Keratinocyte (primary cell): ENCODE measurements around the gene ANKFN1. TPM values are rescaled to one million over a fixed set of nuclear protein-coding genes. Genes with fewer than 3 reads are reported as not detected.

ENCODE experiments used
- DNase-seq: peaks from one replicate; pipeline ENCODE4 v3.0.0-alpha.2; 2011; ENCODE audit warnings: low read depth, missing footprints, low spot score
- FAIRE-seq: peaks from 2 replicates; lab custom pipeline; 2011; peaks lifted over from hg19 to GRCh38; lab: Jason Lieb, UNC
- H2AFZ ChIP-seq: 2 replicates; pipeline ENCODE4 v1.6.0; 2012; ENCODE audit warnings: low read length, control low read depth, inconsistent platforms; ENCODE audit not compliant: control insufficient read depth
- H3K27ac ChIP-seq: 2 replicates; pipeline ENCODE4 v1.5.1; 2011; ENCODE audit warnings: low read length; ENCODE audit not compliant: control insufficient read depth, insufficient read depth
- H3K27me3 ChIP-seq: 3 replicates; pipeline ENCODE4 v1.6.0; 2011; ENCODE audit warnings: low read length; ENCODE audit not compliant: control insufficient read depth, insufficient read depth; ENCODE audit errors: extremely low read depth
- H3K36me3 ChIP-seq, 2 experiments: 2 replicates in 1 of 2; 3 replicates in 1 of 2; pipeline ENCODE4 v1.5.1; 2011; ENCODE audit warnings: low read length in 2 of 2, mild to moderate bottlenecking in 1 of 2; ENCODE audit not compliant: control insufficient read depth in 2 of 2, insufficient read depth in 2 of 2; ENCODE audit errors: extremely low read depth in 1 of 2
- H3K4me1 ChIP-seq: 3 replicates; pipeline ENCODE4 v1.5.1; 2011; ENCODE audit warnings: low read length; ENCODE audit not compliant: control insufficient read depth, insufficient read depth; ENCODE audit errors: extremely low read depth
- H3K4me2 ChIP-seq: 3 replicates; pipeline ENCODE4 v1.6.0; 2011; ENCODE audit warnings: low read depth, low read length; ENCODE audit not compliant: control insufficient read depth, insufficient read depth; ENCODE audit errors: extremely low read depth
- H3K4me3 ChIP-seq, 3 experiments: fragments of 200-600 bp in 1 of 3; sonication (generic) in 1 of 3; 2 replicates in 2 of 3; 3 replicates in 1 of 3; pipeline ENCODE4 v1.5.1; 2011 to 2016; ENCODE audit warnings: low read length in 3 of 3, mild to moderate bottlenecking in 3 of 3, control low read depth in 2 of 3, inconsistent platforms in 1 of 3, low read depth in 1 of 3, mixed read lengths in 1 of 3, mixed run types in 1 of 3, moderate library complexity in 1 of 3; ENCODE audit not compliant: control insufficient read depth in 2 of 3, insufficient read depth in 2 of 3; ENCODE audit errors: extremely low read depth in 1 of 3
- H3K79me2 ChIP-seq: 2 replicates; pipeline ENCODE4 v1.6.0; 2012; ENCODE audit warnings: low read length; ENCODE audit not compliant: control insufficient read depth, insufficient read depth
- H3K9ac ChIP-seq: 3 replicates; pipeline ENCODE4 v1.6.0; 2011; ENCODE audit warnings: low read length; ENCODE audit not compliant: control insufficient read depth, insufficient read depth; ENCODE audit errors: extremely low read depth
- H3K9me1 ChIP-seq: 3 replicates; pipeline ENCODE4 v1.6.0; 2011; ENCODE audit warnings: low read length; ENCODE audit not compliant: control insufficient read depth, insufficient read depth; ENCODE audit errors: extremely low read depth
- H3K9me3 ChIP-seq: 2 replicates; pipeline ENCODE4 v1.5.1; 2012; ENCODE audit warnings: low read depth, low read length; ENCODE audit not compliant: control insufficient read depth
- H4K20me1 ChIP-seq: 3 replicates; pipeline ENCODE4 v1.6.0; 2011; ENCODE audit warnings: low read length; ENCODE audit not compliant: control insufficient read depth, insufficient read depth; ENCODE audit errors: extremely low read depth
- CTCF ChIP-seq, 3 experiments: IDR thresholded peaks in 1 of 3; conservative IDR thresholded peaks in 1 of 3; optimal IDR thresholded peaks in 1 of 3; 2 replicates in 2 of 3; 3 replicates in 1 of 3; pipeline versions ENCODE3 to v1.5.1; 2011; ENCODE audit warnings: low read length in 3 of 3, mild to moderate bottlenecking in 3 of 3, moderate library complexity in 2 of 3, control low read depth in 1 of 3, inconsistent platforms in 1 of 3; ENCODE audit not compliant: insufficient read depth in 2 of 3; ENCODE audit errors: extremely low read depth in 1 of 3
- EZH2 ChIP-seq: IDR thresholded peaks from one replicate; pipeline ENCODE4 v1.6.1; 2012; ENCODE audit warnings: inconsistent platforms, mild to moderate bottlenecking, low read length, moderate library complexity
- dilution Hi-C: fragments of 300-500 bp; cut with MboI; formaldehyde crosslinking; loops from one replicate; pipeline ENCODE4 v1.7.0; 2020; ENCODE audit warnings: low sequenced_read_pairs; ENCODE audit not compliant: extremely low pct_ligation_motif_present
- polyA plus RNA-seq, 5 experiments: library from polyadenylated mRNA; depleted of rRNA in 3 of 5; stranded (reverse) in 3 of 5; stranded (forward) in 1 of 5; unstranded in 1 of 5; fragments of >200 nt; gene quantifications; 1 replicate in 1 of 5; 2 replicates in 3 of 5; 3 replicates in 1 of 5; pipeline versions ENCODE4 v1.2.1 to v1.2.3, GENCODE V29; 2011 to 2012; ENCODE audit warnings: missing spikeins in 2 of 5, low read depth in 1 of 5, low replicate concordance in 1 of 5

Gene ANKFN1
- polyA plus RNA-seq, 1 donor (not counting 4 experiments of a cell fraction or from before 2014, with no cell fraction given) = 0.12 TPM

- Histone ChIP-seq H3K4me2 (no peak overlapping the region), H3K4me1 (no peaks in the 10 kb centered on the region), H2AFZ (no peak overlapping the region), H3K79me2 (no peaks in the 10 kb centered on the region), H3K36me3 (no peaks in the 10 kb centered on the region), H3K9me3 (no peaks in the 10 kb centered on the region), H3K9ac (no peak overlapping the region), H4K20me1 (no peaks in the 10 kb centered on the region), H3K4me3 (no peak overlapping the region), H3K27ac (no peak overlapping the region), H3K27me3 (no peaks in the 10 kb centered on the region), H3K9me1 (no peaks in the 10 kb centered on the region)
- TF ChIP-seq EZH2 = no peak
- no peak for TF ChIP-seq CTCF (optimal IDR thresholded peaks at IDR 0.05 in 1 of 3, IDR thresholded peaks at IDR 0.05 in 1 of 3, conservative IDR thresholded peaks at IDR 0.05 in 1 of 3; ENCODE audit: extremely low read depth in 1 of 3, insufficient read depth in 2 of 3, low read length in 3 of 3)
- DNase-seq = no peak
- no peak for FAIRE-seq
- dilution Hi-C loops = no loop called here
These were observed 6.6 kb downstream of the ANKFN1 start for GRCh38 chr17:56159826-56160380.

DNA sequence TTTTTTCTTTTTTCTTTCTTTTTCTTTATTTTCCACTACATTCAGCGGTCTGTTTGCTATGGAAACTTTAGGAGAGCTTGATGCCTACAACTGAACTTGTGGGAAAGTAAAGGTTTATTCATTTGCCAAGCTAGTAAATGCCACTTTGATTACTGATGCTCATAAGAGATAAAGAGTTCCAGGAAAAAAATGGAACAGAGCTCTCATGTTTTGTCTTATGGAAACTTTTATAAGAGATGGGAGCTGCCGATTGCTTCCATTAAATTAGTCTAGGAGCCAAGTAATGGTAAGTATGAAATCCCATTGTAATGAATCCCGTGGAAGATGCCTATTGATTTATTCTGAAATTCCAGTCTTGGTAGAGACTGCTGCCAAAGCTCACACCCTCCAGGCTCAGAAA is 7.1 kb downstream of the ANKFN1 start:
- Histone ChIP-seq H4K20me1 (no peaks in the 10 kb centered on the region), H3K9me3 (no peaks in the 10 kb centered on the region), H3K79me2 (no peaks in the 10 kb centered on the region), H2AFZ (no peak overlapping the region), H3K36me3 (no peaks in the 10 kb centered on the region), H3K4me2 (no peak overlapping the region), H3K9me1 (no peaks in the 10 kb centered on the region), H3K4me3 (no peak overlapping the region), H3K4me1 (no peaks in the 10 kb centered on the region), H3K27ac (no peak overlapping the region), H3K9ac (no peak overlapping the region), H3K27me3 (no peaks in the 10 kb centered on the region)
- FAIRE-seq (no peak), DNase-seq (no peak)
- TF ChIP-seq CTCF (optimal IDR thresholded peaks at IDR 0.05 in 1 of 3, IDR thresholded peaks at IDR 0.05 in 1 of 3, conservative IDR thresholded peaks at IDR 0.05 in 1 of 3; ENCODE audit: extremely low read depth in 1 of 3, insufficient read depth in 2 of 3, low read length in 3 of 3) (no peak), EZH2 (no peak)
- dilution Hi-C loops = no loop called here
